Cardiac atrium fibroblast (primary cell): ENCODE measurements around the gene UCN. TPM values are rescaled to one million over a fixed set of nuclear protein-coding genes. Genes with fewer than 3 reads are reported as not detected.

Source experiments
- total RNA-seq: library from RNA; depleted of rRNA; stranded (reverse); fragments of >200 nt; gene quantifications from 2 replicates; pipeline ENCODE4 v1.2.3, GENCODE V29; 2015

UCN gene
- total RNA-seq = 1.3 and 4.5 TPM in 2 replicates

GRCh38 chr2:27308359-27308881 lies at the start of gene UCN:
Gene UCN, minus strand, starts transcription at chr2:27308445. Its CDS starts 550 bp downstream, at chr2:27307895.

GRCh38 chr2:27356382-27357181 lies 48.3 kb upstream of the UCN start, which contains the start of gene GTF3C2:
Gene GTF3C2, minus strand, starts transcription at chr2:27356764. Its CDS starts 13,210 bp downstream, at chr2:27343554.

GRCh38 chr2:27322766-27323595 lies 14.7 kb upstream of the UCN start, which contains the start of gene MPV17:
Gene MPV17, minus strand, starts transcription at chr2:27323097. Its CDS starts 580 bp downstream, at chr2:27322517.

GRCh38 chr2:27281855-27282559 lies 26.2 kb downstream of the UCN start, which contains the start of gene TRIM54:
Gene TRIM54, plus strand, starts transcription at chr2:27282429. Its CDS starts 303 bp downstream, at chr2:27282732.

GRCh38 chr2:27275211-27276150 lies 32.8 kb downstream of the UCN start, which contains the start of gene DNAJC5G:
Gene DNAJC5G, plus strand, starts transcription at chr2:27275433. Its CDS starts 1,296 bp downstream, at chr2:27276729.

GRCh38 chr2:27262379-27263286 lies 45.6 kb downstream of the UCN start, which contains the start of gene SLC30A3:
Gene SLC30A3, minus strand, starts transcription at chr2:27263047. Its CDS starts 141 bp downstream, at chr2:27262906.

Other genes starting within 250 kb of the UCN start
- gene OST4, start 236.8 kb downstream of the UCN start, total RNA-seq = 558 and 652 TPM in 2 replicates
- 273 and 388 TPM in 2 replicates for gene EMILIN1, start 229.8 kb downstream of the UCN start, total RNA-seq
- 1.3 TPM in 1 of 2 replicates, not detected in the other for gene KHK, start 221.7 kb downstream of the UCN start, total RNA-seq
- 11.6 and 28.2 TPM in 2 replicates for gene CGREF1, start 189.3 kb downstream of the UCN start, total RNA-seq
- gene ABHD1, start 184.6 kb downstream of the UCN start, total RNA-seq = not detected in 2 replicates
- gene PREB, start 173.8 kb downstream of the UCN start, total RNA-seq = 65.2 and 72.1 TPM in 2 replicates
- gene PRR30, start 169.0 kb downstream of the UCN start, total RNA-seq = not detected in 2 replicates
- gene TCF23, start 159.4 kb downstream of the UCN start, total RNA-seq = under 0.01 TPM in 1 of 2 replicates, not detected in the other
- 148 and 204 TPM in 2 replicates for gene ATRAID, start 96.4 kb downstream of the UCN start, total RNA-seq
- 7.6 and 13.0 TPM in 2 replicates for gene SLC5A6, start 96.2 kb downstream of the UCN start, total RNA-seq
- 22.9 and 29.3 TPM in 2 replicates for gene CAD, start 91.1 kb downstream of the UCN start, total RNA-seq
- not detected in 2 replicates for gene SLC30A3, start 45.4 kb downstream of the UCN start, total RNA-seq
- not detected in 2 replicates for gene DNAJC5G, start 33.0 kb downstream of the UCN start, total RNA-seq
- gene TRIM54, start 26.0 kb downstream of the UCN start, total RNA-seq = not detected in 2 replicates
- 69.1 and 102 TPM in 2 replicates for gene MPV17, start 14.7 kb upstream of the UCN start, total RNA-seq
- 31.6 and 44.4 TPM in 2 replicates for gene GTF3C2, start 48.3 kb upstream of the UCN start, total RNA-seq
- gene EIF2B4, start 61.9 kb upstream of the UCN start, total RNA-seq = 29.2 and 31.3 TPM in 2 replicates
- gene SNX17, start 62.2 kb upstream of the UCN start, total RNA-seq = 148 and 159 TPM in 2 replicates
- gene ZNF513, start 72.3 kb upstream of the UCN start, total RNA-seq = 4.0 and 6.2 TPM in 2 replicates
- gene PPM1G, start 101.1 kb upstream of the UCN start, total RNA-seq = 54.6 and 54.7 TPM in 2 replicates
- gene NRBP1, start 120.2 kb upstream of the UCN start, total RNA-seq = 75.3 and 91.5 TPM in 2 replicates
- gene KRTCAP3, start 133.9 kb upstream of the UCN start, total RNA-seq = 0.97 TPM in 1 of 2 replicates, not detected in the other
- gene IFT172, start 181.3 kb upstream of the UCN start, total RNA-seq = 17.9 and 35.2 TPM in 2 replicates
- gene FNDC4, start 186.8 kb upstream of the UCN start, total RNA-seq = 12.8 and 15.6 TPM in 2 replicates
- 0.32 TPM in 1 of 2 replicates, not detected in the other for gene GCKR, start 188.4 kb upstream of the UCN start, total RNA-seq